ENCODE measurements around the gene SUGCT. TPM values are rescaled to one million over a fixed set of nuclear protein-coding genes. Genes with fewer than 3 reads are reported as not detected.

Gene SUGCT
- 1.2 and 2.3 TPM in 2 replicates for total RNA-seq

GRCh38 chr7:40134428-40135316, at the start of gene SUGCT, which contains the start of gene MPLKIP:
Gene SUGCT (plus strand): TSS chr7:40135005.
Gene MPLKIP (minus strand): TSS chr7:40134622. CDS start chr7:40134567, 55 bp downstream.

Other genes starting within 250 kb of the SUGCT start
- 42.2 and 59.3 TPM in 2 replicates for gene CDK13, start 184.7 kb upstream of the SUGCT start, total RNA-seq
- 20.8 and 33.1 TPM in 2 replicates for gene MPLKIP, start 383 bp upstream of the SUGCT start, total RNA-seq